22Rv1 (cell line): ENCODE results near the gene HBE1.

Experiments
- ZFX ChIP-seq: fragments of 450-650 bp; IDR thresholded peaks from 2 replicates; pipeline ENCODE4 v1.6.1; 2017; ENCODE audit warnings: antibody characterized with exemption, borderline replicate concordance
- TF ChIP-seq, protein P1 (sequence below): fragments of 450-650 bp; IDR thresholded peaks from 2 replicates; pipeline ENCODE4 v1.5.1; 2017; ENCODE audit warnings: mild to moderate bottlenecking

DNA sequence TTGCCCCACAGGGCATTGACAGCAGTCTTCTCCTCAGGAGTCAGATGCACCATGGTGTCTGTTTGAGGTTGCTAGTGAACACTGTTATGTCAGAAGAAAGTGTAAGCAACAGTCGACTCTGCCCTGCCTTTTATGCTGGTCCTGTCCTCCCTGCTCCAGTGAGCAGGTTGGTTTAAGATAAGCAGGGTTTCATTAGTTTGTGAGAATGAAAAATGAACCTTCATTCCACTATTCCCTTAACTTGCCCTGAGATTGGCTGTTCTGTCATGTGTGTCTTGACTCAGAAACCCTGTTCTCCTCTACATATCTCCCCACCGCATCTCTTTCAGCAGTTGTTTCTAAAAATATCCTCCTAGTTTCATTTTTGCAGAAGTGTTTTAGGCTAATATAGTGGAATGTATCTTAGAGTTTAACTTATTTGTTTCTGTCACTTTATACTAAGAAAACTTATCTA lies 35.3 kb downstream of the HBE1 start, which contains the start of gene HBD:
- TF ChIP-seq, protein P1, sequence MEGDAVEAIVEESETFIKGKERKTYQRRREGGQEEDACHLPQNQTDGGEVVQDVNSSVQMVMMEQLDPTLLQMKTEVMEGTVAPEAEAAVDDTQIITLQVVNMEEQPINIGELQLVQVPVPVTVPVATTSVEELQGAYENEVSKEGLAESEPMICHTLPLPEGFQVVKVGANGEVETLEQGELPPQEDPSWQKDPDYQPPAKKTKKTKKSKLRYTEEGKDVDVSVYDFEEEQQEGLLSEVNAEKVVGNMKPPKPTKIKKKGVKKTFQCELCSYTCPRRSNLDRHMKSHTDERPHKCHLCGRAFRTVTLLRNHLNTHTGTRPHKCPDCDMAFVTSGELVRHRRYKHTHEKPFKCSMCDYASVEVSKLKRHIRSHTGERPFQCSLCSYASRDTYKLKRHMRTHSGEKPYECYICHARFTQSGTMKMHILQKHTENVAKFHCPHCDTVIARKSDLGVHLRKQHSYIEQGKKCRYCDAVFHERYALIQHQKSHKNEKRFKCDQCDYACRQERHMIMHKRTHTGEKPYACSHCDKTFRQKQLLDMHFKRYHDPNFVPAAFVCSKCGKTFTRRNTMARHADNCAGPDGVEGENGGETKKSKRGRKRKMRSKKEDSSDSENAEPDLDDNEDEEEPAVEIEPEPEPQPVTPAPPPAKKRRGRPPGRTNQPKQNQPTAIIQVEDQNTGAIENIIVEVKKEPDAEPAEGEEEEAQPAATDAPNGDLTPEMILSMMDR: no peak
- no peak for TF ChIP-seq ZFX
